Fibroblast of pulmonary artery (primary cell): Measurements from ENCODE around the gene TMOD2.
"Not testable (repeated sequence)": the region's sequence is repeated elsewhere in the genome, so short reads cannot be mapped to it uniquely, and the experiment has no call there.

ENCODE experiments used
- DNase-seq: peaks from one replicate; pipeline ENCODE4 v3.0.0-alpha.2; 2010; ENCODE audit warnings: low read depth
- H3K4me3 ChIP-seq: replicated peaks from 2 replicates; pipeline ENCODE4 v1.5.1; 2011; ENCODE audit warnings: low read depth, mild to moderate bottlenecking, control low read depth, low read length, moderate library complexity
- TF ChIP-seq, protein P1 (sequence below): IDR thresholded peaks from 2 replicates; pipeline ENCODE4 v1.5.1; 2011; ENCODE audit warnings: mild to moderate bottlenecking, control low read depth, low read length, inconsistent platforms; ENCODE audit errors: missing control alignments

The TMOD2 gene

DNA sequence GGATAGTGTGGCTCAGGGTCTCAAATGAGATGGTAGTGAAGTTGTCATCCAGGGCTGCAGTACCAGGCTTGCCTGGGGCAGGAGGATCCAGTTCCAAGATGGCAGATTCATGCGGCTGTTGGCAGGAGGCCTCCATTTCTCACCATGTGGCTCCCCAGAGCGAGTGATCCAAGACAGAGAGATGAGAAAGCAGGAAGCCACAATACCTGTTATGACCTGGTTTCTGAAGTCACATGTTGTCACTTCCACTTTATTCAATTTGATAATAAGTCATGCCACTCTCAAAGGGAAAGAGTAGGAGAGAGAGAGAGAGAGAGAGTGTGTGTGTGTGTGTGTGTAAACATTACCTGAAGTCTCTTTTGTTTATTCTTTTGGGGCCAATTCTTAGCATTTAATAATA is 30.1 kb downstream of the TMOD2 start:
- DNase-seq: no peak
- H3K4me3 ChIP-seq: no peak overlapping the region
- TF ChIP-seq, protein P1, sequence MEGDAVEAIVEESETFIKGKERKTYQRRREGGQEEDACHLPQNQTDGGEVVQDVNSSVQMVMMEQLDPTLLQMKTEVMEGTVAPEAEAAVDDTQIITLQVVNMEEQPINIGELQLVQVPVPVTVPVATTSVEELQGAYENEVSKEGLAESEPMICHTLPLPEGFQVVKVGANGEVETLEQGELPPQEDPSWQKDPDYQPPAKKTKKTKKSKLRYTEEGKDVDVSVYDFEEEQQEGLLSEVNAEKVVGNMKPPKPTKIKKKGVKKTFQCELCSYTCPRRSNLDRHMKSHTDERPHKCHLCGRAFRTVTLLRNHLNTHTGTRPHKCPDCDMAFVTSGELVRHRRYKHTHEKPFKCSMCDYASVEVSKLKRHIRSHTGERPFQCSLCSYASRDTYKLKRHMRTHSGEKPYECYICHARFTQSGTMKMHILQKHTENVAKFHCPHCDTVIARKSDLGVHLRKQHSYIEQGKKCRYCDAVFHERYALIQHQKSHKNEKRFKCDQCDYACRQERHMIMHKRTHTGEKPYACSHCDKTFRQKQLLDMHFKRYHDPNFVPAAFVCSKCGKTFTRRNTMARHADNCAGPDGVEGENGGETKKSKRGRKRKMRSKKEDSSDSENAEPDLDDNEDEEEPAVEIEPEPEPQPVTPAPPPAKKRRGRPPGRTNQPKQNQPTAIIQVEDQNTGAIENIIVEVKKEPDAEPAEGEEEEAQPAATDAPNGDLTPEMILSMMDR: no peak

DNA sequence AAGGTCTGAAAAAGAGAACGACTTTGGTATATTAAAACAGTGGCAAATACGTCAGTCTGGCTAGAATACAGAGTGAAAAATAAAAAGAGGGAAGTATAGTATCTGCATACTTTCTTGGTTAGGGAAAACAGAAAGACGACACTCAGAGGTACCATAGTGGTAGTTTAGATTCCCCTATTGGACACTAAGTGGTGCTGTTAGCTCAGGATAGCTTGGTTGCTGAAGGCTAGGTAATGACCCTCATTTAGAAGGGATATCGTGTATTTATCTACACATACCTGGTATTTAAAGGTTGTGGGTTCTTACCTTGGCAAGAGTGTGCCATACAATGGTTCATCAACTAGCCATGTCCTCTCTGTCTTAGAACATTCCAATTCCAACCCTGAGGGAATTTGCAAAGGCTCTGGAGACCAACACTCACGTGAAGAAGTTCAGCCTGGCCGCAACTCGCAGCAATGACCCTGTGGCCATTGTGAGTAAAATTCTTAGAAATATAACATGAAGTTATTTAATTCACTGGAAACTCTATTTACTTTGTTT is 31.0 kb downstream of the TMOD2 start:
- no peak overlapping the region for H3K4me3 ChIP-seq
- TF ChIP-seq, protein P1: peak; percentile 41
- peak; percentile 31 for DNase-seq

DNA sequence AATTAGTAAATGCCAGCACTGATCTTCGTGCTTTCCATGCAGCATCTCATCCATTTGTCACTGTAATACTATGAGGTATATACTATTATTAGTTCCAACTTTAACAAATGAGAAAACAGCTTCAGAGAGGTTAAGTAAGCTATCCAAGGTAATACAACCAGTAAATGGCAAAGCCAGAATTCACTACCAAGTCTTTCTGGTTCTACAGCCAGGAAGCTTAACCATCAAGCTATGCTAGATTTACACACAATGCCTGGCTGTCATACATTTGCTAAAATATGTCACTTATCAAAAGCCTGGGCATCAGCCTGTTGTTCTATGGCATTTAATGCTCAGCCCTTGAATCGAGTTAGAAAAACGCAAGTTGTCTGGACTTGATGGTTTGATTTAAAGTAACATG is 32.6 kb downstream of the TMOD2 start:
- TF ChIP-seq, protein P1: no peak
- no peak overlapping the region for H3K4me3 ChIP-seq
- DNase-seq: no peak

DNA sequence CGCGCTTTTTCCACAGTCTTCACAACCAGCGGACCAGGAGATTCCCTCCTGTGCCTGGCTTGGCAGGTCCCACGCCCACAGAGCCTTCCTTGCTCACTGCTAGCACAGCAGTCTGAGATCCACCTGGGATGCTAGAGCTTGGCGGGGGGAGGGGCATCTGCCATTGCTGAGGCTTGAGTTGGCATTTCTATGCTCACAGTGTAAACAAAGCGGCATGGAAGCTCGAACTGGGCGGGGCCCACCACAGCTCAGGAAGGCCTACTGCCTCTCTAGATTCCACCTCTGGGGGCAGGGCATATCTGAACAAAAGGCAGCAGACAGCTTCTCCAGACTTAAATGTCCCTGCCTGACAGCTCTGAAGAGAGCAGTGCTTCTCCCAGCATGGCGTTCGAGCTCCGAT is 35.7 kb downstream of the TMOD2 start:
- not testable (repeated sequence) for H3K4me3 ChIP-seq, DNase-seq

DNA sequence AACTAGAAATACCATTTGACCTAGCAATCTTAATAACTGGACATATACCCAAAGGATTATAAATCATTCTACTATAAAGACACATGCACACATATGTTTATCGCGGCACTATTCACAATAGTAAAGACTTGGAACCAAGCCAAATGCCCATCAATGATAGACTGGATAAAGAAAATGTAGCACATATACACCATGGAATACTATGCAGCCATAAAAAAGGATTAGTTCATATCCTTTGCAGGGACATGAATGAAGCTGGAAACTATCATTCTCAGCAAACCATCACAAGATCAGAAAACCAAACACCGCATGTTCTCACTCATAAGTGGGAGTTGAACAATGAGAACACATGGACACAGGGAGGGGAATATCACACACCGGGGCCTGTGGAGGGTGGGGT is 41.1 kb downstream of the TMOD2 start:
- DNase-seq, H3K4me3 ChIP-seq: not testable (repeated sequence)

DNA sequence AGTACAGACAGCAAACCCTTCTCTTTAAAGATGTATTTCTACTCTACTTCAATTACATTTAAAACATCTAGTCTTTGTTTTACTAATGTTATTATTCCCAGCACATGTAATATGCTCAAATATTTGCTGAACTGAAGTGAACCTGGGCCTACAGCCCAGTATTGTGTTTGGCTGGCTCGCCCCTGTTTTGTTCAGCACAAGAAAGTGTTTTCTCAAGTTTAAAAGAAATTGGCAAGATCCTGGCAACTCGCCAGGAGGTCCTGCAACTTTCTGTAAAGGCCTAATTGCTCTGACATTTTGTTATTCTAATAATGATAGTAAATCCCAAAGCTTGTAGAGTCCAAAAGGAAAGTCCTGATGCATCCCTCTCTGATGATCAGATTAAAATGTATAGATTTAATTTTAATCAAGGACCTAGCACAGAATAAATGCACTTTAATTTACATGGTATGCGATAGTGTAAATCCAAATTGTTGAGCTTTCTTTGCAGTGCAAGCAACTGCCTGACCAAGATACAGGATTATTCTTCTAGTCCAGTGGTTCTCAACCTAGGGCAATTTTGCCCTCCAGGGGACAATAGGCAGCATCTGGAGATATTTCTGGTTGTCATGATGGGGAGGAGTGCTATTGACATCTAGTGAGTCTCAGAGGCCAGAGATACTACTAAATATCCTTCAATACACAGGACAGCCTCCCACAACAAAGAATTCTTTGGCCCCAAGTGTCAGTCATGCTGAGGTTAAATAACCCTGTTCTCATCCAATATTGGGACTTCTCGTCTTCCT is 42.3 kb downstream of the TMOD2 start:
- TF ChIP-seq, protein P1: no peak
- H3K4me3 ChIP-seq: no peak overlapping the region
- peak; percentile 80 for DNase-seq

DNA sequence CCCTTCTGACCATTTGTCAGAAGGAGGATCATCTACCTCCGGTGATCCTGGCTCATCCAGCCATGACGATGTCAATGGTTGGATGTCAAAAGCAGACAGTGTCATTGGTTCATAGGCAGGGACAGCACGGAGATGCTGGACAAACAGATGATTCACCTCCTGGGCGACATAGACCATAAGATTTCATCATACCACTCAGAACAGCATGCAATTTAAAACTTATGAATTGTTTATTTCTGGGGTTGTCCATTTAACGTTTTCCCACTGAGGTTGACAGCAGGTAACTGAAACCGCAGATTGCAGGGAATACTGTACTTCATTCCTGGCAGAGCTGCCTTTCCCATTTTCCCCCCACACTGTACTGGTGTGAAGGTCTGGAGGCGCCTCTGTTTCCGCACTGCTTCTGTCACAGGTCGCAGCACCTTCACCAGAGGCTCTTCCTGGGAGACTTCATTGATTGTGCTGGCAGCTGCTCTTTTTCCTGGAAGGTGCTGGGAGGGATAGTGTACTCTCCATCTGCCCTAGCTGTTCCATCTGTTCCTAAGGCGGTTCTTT is 45.5 kb downstream of the TMOD2 start:
- TF ChIP-seq, protein P1: no peak
- DNase-seq: peak; percentile 23
- H3K4me3 ChIP-seq: no peak overlapping the region

DNA sequence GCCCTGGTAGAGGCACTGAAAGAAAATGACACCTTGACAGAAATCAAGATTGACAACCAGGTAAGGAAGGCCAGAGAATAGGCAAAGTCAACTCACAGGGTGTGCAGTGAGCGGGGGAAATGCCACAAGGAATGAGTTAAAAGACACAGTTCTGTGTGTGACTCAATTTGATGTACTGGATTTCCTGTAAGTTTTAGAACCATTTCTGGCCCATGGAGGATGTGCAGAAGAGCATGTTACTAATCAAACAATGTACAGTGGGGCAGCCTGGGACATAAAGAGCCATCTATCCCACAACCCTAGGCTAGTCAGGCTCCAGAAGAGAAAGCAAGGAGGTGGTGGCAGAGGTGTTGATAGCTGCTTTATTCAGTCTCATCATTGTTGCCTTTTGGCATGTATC is 46.9 kb downstream of the TMOD2 start:
- no peak for DNase-seq
- H3K4me3 ChIP-seq: no peak overlapping the region

More for the DNA sequence above, 46.9 kb downstream of the TMOD2 start:
- TF ChIP-seq, protein P1: no peak
